Adrenal gland (tissue), 5 donors: ENCODE results near the gene PRKCQ.

ENCODE experiments used
- POLR2A ChIP-seq, 2 donors: fragments of 450-650 bp; IDR thresholded peaks; one replicate each; pipeline ENCODE4 v1.6.1; 2017; ENCODE audit warnings: antibody characterized with exemption in 2 of 2, mild to moderate bottlenecking in 2 of 2, moderate library complexity in 1 of 2
- TF ChIP-seq, protein P1 (sequence below), 6 experiments: fragments of 450-650 bp in 4 of 6; fragments of 200-600 bp in 2 of 6; sonication (generic) in 1 of 6; IDR thresholded peaks; 1 replicate in 5 of 6; 2 replicates in 1 of 6; pipeline versions ENCODE4 v1.5.1 to v1.8.0; 2016 to 2021; ENCODE audit warnings: antibody characterized with exemption in 6 of 6, mild to moderate bottlenecking in 2 of 6, moderate library complexity in 1 of 6
- donor health status: DM: no; HTN: no; CAD: no.

- TF ChIP-seq, protein P1, sequence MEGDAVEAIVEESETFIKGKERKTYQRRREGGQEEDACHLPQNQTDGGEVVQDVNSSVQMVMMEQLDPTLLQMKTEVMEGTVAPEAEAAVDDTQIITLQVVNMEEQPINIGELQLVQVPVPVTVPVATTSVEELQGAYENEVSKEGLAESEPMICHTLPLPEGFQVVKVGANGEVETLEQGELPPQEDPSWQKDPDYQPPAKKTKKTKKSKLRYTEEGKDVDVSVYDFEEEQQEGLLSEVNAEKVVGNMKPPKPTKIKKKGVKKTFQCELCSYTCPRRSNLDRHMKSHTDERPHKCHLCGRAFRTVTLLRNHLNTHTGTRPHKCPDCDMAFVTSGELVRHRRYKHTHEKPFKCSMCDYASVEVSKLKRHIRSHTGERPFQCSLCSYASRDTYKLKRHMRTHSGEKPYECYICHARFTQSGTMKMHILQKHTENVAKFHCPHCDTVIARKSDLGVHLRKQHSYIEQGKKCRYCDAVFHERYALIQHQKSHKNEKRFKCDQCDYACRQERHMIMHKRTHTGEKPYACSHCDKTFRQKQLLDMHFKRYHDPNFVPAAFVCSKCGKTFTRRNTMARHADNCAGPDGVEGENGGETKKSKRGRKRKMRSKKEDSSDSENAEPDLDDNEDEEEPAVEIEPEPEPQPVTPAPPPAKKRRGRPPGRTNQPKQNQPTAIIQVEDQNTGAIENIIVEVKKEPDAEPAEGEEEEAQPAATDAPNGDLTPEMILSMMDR (IDR thresholded peaks at IDR 0.05) = no peak
- TF ChIP-seq POLR2A (IDR thresholded peaks at IDR 0.05) = no peak
Observed at GRCh38 chr10:6576326-6576725, 3.8 kb downstream of the PRKCQ start.
